Measurements from ENCODE around the gene NKAIN4. TPM values are rescaled to one million over a fixed set of nuclear protein-coding genes. Genes with fewer than 3 reads are reported as not detected.

NKAIN4 gene
- total RNA-seq, 3 donors from 2014 or later, result 1.6 TPM; not detected in 2

- no peak for ATAC-seq
- intact Hi-C loops (cut with DNase I, micrococcal nuclease), result no loop called here
- Histone ChIP-seq H3K4me3 (no peak overlapping the region), H3K36me3 (ENCODE audit: low read depth) (no peaks in the 10 kb centered on the region), H3K9me3 (no peaks in the 10 kb centered on the region), H3K4me1 (ENCODE audit: low read depth) (no peaks in the 10 kb centered on the region)
- DNase-seq, result no peak
- TF ChIP-seq, protein P1, sequence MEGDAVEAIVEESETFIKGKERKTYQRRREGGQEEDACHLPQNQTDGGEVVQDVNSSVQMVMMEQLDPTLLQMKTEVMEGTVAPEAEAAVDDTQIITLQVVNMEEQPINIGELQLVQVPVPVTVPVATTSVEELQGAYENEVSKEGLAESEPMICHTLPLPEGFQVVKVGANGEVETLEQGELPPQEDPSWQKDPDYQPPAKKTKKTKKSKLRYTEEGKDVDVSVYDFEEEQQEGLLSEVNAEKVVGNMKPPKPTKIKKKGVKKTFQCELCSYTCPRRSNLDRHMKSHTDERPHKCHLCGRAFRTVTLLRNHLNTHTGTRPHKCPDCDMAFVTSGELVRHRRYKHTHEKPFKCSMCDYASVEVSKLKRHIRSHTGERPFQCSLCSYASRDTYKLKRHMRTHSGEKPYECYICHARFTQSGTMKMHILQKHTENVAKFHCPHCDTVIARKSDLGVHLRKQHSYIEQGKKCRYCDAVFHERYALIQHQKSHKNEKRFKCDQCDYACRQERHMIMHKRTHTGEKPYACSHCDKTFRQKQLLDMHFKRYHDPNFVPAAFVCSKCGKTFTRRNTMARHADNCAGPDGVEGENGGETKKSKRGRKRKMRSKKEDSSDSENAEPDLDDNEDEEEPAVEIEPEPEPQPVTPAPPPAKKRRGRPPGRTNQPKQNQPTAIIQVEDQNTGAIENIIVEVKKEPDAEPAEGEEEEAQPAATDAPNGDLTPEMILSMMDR (IDR thresholded peaks at IDR 0.05), result no peak
Measured at GRCh38 chr20:63297371-63297781, 43.1 kb upstream of the NKAIN4 start.

DNA sequence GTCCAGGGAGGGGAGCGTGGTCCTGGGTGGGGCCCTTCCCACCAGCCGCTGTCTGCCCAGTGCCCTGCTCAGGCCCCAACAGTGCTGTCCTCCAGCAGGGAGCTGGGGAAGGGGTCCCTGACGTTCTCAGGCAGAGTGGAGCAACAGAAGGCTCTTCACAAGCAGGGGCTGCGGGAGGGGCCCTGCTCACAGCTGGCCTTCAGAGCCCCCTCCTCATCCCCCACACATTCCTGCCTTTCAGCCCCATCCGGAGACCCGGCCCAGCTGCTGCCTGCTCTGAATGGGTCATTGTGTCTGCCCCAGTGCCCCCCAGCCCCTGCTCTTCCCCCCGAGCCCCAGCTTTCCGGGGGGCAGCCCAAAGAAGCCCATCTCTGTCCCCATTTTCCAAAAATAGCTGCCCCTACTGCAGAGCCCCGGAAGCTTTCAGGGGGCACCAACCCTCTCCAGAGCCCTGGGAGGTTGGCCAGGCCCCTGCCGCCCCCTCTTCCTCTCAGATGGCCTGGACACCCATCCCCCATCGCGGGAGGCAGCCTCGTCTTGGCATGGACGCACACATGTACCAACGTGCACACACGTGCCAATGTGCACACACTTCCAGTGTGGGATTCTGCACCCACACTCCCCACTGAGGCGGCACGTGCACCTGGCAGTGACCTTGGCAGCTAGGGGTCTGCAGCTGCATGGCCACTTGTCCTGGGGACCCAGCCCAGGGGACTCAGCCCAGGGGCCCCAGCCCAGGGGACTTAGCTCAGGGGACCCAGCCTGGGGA is 42.5 kb upstream of the NKAIN4 start:
- ATAC-seq, result no peak
- no peak for DNase-seq
- H3K36me3 ChIP-seq (ENCODE audit: low read depth), result no peaks in the 10 kb centered on the region
- H3K4me1 ChIP-seq (ENCODE audit: low read depth), result no peaks in the 10 kb centered on the region
- intact Hi-C loops (cut with DNase I, micrococcal nuclease), result no loop called here
- no peak overlapping the region for H3K4me3 ChIP-seq
- TF ChIP-seq, protein P1 (IDR thresholded peaks at IDR 0.05), result no peak
- H3K9me3 ChIP-seq, result no peaks in the 10 kb centered on the region

DNA sequence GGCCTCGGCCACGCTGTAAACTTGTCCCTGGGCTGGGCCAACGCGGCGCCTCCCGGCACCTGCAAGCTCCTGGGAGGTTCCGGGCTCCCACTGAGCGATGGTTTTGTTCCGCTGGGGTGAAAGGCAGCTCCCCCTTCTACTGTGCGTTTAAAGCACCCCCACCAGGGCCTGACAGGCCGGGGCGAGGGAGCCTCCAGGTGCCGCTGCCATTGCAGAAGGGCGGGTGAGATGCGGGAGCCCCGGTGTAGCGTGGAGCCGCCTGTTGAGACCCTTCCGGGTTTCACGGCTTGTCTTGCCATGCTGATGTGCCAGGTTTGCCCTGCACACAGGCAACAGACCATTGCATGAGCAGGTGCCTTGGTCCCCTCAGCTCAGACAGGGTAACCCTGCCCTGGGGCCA is 41.6 kb upstream of the NKAIN4 start:
- no peaks in the 10 kb centered on the region for H3K36me3 ChIP-seq (ENCODE audit: low read depth)
- ATAC-seq (no peak), DNase-seq (no peak)
- H3K4me3 ChIP-seq, result no peak overlapping the region
- no peaks in the 10 kb centered on the region for H3K9me3 ChIP-seq
- TF ChIP-seq, protein P1 (IDR thresholded peaks at IDR 0.05), result no peak
- intact Hi-C loops (cut with DNase I, micrococcal nuclease), result no loop called here
- H3K4me1 ChIP-seq (ENCODE audit: low read depth), result no peaks in the 10 kb centered on the region

DNA sequence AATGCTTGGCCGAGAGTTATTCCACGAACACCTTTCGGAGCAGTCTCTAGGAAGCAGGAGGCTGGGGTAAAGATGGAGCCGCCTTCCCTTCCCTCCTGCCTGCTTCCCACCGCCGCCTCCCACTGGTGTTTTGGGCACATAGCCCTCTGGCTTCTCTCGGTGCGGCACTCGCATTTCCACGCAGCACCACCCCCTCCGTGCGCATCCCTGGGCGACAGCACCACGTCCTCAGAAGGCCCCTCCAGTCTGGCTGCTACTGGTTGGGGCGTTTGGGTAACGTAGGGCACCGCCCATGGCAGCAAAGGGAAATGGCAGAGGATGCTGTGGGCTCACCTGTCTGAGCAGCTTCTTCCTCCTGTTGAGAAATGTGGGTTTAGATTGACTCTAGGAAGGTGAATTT is 41.2 kb upstream of the NKAIN4 start:
- no peak overlapping the region for H3K4me3 ChIP-seq
- ATAC-seq, result no peak

GRCh38 chr20:63295018-63295417 is 40.8 kb upstream of the NKAIN4 start:
- no peak for ATAC-seq

More for the DNA sequence above, 41.2 kb upstream of the NKAIN4 start:
- Histone ChIP-seq H3K36me3 (ENCODE audit: low read depth) (no peaks in the 10 kb centered on the region), H3K4me1 (ENCODE audit: low read depth) (no peaks in the 10 kb centered on the region), H3K9me3 (no peaks in the 10 kb centered on the region)
- intact Hi-C loops (cut with DNase I, micrococcal nuclease), result no loop called here
- TF ChIP-seq, protein P1 (IDR thresholded peaks at IDR 0.05), result no peak
- DNase-seq, result no peak

More at GRCh38 chr20:63295018-63295417, 40.8 kb upstream of the NKAIN4 start:
- Histone ChIP-seq H3K4me1 (ENCODE audit: low read depth) (no peaks in the 10 kb centered on the region), H3K9me3 (no peaks in the 10 kb centered on the region), H3K36me3 (ENCODE audit: low read depth) (no peaks in the 10 kb centered on the region), H3K4me3 (no peak overlapping the region)
- TF ChIP-seq, protein P1 (IDR thresholded peaks at IDR 0.05), result no peak
- intact Hi-C loops (cut with DNase I, micrococcal nuclease), result no loop called here
- no peak for DNase-seq

Data from mucosa of descending colon (tissue), 3 donors.